Spleen (tissue), 7 donors: ENCODE measurements around the gene SPATS2.

Experiments used
- POLR2A ChIP-seq, 3 donors: fragments of 450-650 bp; IDR thresholded peaks; one replicate each; pipeline ENCODE4 v1.5.1; 2017; ENCODE audit warnings: antibody characterized with exemption in 3 of 3, mild to moderate bottlenecking in 1 of 3
- POLR2AphosphoS5 ChIP-seq, 3 donors: sonication (generic); formaldehyde crosslinking; IDR thresholded peaks; one replicate each; pipeline ENCODE4 v1.5.1; 2017; ENCODE audit warnings: antibody characterized with exemption in 3 of 3
- TF ChIP-seq, protein P1 (sequence below), 11 experiments: fragments of 200-600 bp in 7 of 11; fragments of 450-650 bp in 4 of 11; sonication (generic) in 4 of 11; IDR thresholded peaks in 8 of 11; conservative IDR thresholded peaks in 3 of 11; 1 replicate in 7 of 11; 2 replicates in 4 of 11; pipeline versions ENCODE4 v1.4.0 to v1.8.0; 2016 to 2021; ENCODE audit warnings: antibody characterized with exemption in 11 of 11, inconsistent platforms in 4 of 11, mild to moderate bottlenecking in 1 of 11
- donor health status: DM: no; HTN: no; CAD: no; lungs with moderate emphysema.
- donor health status: DM: no; HTN: no; CAD: no.
- donor health status: DM: no; HTN: no; CAD: no.

DNA sequence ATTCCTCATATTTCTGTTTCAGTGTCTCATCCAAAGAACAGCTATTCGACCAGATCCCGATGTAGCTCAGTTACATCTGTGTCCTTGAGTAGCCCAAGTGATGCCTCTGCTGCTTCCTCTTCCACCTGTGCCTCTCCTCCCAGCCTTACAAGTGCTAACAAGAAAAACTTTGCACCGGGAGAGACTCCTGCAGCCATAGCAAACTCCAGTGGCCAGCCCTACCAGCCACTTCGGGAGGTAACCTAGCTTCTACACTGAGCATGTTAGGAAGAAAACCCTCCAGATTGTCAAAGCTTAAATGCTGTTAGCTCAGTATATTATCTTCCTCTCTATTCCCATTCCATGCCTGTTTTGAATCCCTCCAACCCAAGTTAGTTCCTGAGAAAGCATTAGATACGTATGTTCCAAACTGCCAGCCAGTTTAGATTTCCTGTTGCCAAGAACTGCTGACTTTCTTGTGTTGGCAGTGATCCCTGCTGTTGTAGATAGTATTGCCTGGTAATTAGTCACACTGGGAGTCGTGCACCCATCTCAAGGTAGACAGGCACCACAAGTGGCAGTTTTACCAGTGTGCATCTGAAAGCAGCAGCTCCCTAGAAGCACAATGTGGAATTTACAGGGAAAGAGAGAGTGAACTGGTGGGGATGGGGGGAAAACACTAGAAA is 157.5 kb downstream of the SPATS2 start:
- TF ChIP-seq, protein P1, sequence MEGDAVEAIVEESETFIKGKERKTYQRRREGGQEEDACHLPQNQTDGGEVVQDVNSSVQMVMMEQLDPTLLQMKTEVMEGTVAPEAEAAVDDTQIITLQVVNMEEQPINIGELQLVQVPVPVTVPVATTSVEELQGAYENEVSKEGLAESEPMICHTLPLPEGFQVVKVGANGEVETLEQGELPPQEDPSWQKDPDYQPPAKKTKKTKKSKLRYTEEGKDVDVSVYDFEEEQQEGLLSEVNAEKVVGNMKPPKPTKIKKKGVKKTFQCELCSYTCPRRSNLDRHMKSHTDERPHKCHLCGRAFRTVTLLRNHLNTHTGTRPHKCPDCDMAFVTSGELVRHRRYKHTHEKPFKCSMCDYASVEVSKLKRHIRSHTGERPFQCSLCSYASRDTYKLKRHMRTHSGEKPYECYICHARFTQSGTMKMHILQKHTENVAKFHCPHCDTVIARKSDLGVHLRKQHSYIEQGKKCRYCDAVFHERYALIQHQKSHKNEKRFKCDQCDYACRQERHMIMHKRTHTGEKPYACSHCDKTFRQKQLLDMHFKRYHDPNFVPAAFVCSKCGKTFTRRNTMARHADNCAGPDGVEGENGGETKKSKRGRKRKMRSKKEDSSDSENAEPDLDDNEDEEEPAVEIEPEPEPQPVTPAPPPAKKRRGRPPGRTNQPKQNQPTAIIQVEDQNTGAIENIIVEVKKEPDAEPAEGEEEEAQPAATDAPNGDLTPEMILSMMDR (IDR thresholded peaks at IDR 0.05 in 8 of 11, conservative IDR thresholded peaks at IDR 0.05 in 3 of 11), result no peak
- TF ChIP-seq POLR2A (IDR thresholded peaks at IDR 0.05) (no peak), POLR2AphosphoS5 (IDR thresholded peaks at IDR 0.05) (no peak)
